Measurements from ENCODE around the gene MICAL2. TPM values are rescaled to one million over a fixed set of nuclear protein-coding genes. Genes with fewer than 3 reads are reported as not detected.

Gene MICAL2
- total RNA-seq, 2 experiments from 2014 or later, result 213 to 220 TPM

GRCh38 chr11:12270215-12270797, 159.9 kb downstream of the MICAL2 start:
- POLR2A ChIA-PET, result no interaction called here
- no peaks in the 10 kb centered on the region for H3K36me3 Mint-ChIP-seq

GRCh38 chr11:12270817-12271216, 160.4 kb downstream of the MICAL2 start:
- no peak overlapping the region for H3K27ac Mint-ChIP-seq
- no peaks in the 10 kb centered on the region for H3K9me3 Mint-ChIP-seq
- intact Hi-C loops (cut with micrococcal nuclease), result no loop called here
- H3K36me3 Mint-ChIP-seq, result no peaks in the 10 kb centered on the region
- H3K4me1 Mint-ChIP-seq (ENCODE audit: low read depth), result no peaks in the 10 kb centered on the region
- no peak for DNase-seq
- CTCF ChIA-PET, result no interaction called here
- POLR2A ChIA-PET, result no interaction called here
- no peak overlapping the region for H3K4me3 Mint-ChIP-seq
- H3K27me3 Mint-ChIP-seq, result no peaks in the 10 kb centered on the region

More at GRCh38 chr11:12270215-12270797, 159.9 kb downstream of the MICAL2 start:
- Mint-ChIP-seq H3K4me3 (no peak overlapping the region), H3K9me3 (no peaks in the 10 kb centered on the region), H3K27me3 (no peaks in the 10 kb centered on the region), H3K4me1 (ENCODE audit: low read depth) (no peaks in the 10 kb centered on the region), H3K27ac (no peak overlapping the region)
- DNase-seq, result no peak
- intact Hi-C loops (cut with micrococcal nuclease), result no loop called here
- CTCF ChIA-PET, result interaction anchor here (1.1 kb wide), 1 partner anchor 11 kb away, joined by 3 read pairs; no protein-coding TSS in a partner anchor

- H3K9me3 Mint-ChIP-seq, result no peaks in the 10 kb centered on the region
- no peak overlapping the region for H3K4me3 Mint-ChIP-seq
- H3K36me3 Mint-ChIP-seq, result no peaks in the 10 kb centered on the region
- H3K4me1 Mint-ChIP-seq (ENCODE audit: low read depth), result no peaks in the 10 kb centered on the region
- ChIA-PET CTCF (no interaction called here), POLR2A (no interaction called here)
- no peak for DNase-seq
- intact Hi-C loops (cut with micrococcal nuclease), result no loop called here
- no peaks in the 10 kb centered on the region for H3K27me3 Mint-ChIP-seq
- H3K27ac Mint-ChIP-seq, result no peak overlapping the region
Measured at GRCh38 chr11:12271241-12271640, 160.9 kb downstream of the MICAL2 start.

GRCh38 chr11:12271826-12272366, 161.5 kb downstream of the MICAL2 start:
- Mint-ChIP-seq H3K4me1 (ENCODE audit: low read depth) (no peaks in the 10 kb centered on the region), H3K4me3 (no peak overlapping the region), H3K27me3 (no peaks in the 10 kb centered on the region), H3K36me3 (no peaks in the 10 kb centered on the region), H3K27ac (no peak overlapping the region), H3K9me3 (no peaks in the 10 kb centered on the region)
- CTCF ChIA-PET, result interaction anchor here (1.3 kb wide), 1 partner anchor 10 kb away, joined by 8 read pairs; no protein-coding TSS in a partner anchor
- intact Hi-C loops (cut with micrococcal nuclease), result no loop called here
- POLR2A ChIA-PET, result no interaction called here
- no peak for DNase-seq

- no peaks in the 10 kb centered on the region for H3K4me1 Mint-ChIP-seq (ENCODE audit: low read depth)
Measured at GRCh38 chr11:12272821-12273617, 162.6 kb downstream of the MICAL2 start.

GRCh38 chr11:12273618-12273995, 163.2 kb downstream of the MICAL2 start:
- intact Hi-C loops (cut with micrococcal nuclease), result no loop called here
- Mint-ChIP-seq H3K4me3 (no peak overlapping the region), H3K9me3 (no peaks in the 10 kb centered on the region), H3K27ac (no peak overlapping the region), H3K36me3 (no peaks in the 10 kb centered on the region), H3K27me3 (no peaks in the 10 kb centered on the region), H3K4me1 (ENCODE audit: low read depth) (no peaks in the 10 kb centered on the region)
- ChIA-PET CTCF (interaction anchor here (1.5 kb wide), 1 partner anchor 16 kb away, joined by 4 read pairs; no protein-coding TSS in a partner anchor), POLR2A (no interaction called here)
- no peak for DNase-seq

More at GRCh38 chr11:12272821-12273617, 162.6 kb downstream of the MICAL2 start:
- intact Hi-C loops (cut with micrococcal nuclease), result no loop called here
- no peak overlapping the region for H3K27ac Mint-ChIP-seq
- no peak for DNase-seq
- H3K9me3 Mint-ChIP-seq, result no peaks in the 10 kb centered on the region
- no peak overlapping the region for H3K4me3 Mint-ChIP-seq
- H3K36me3 Mint-ChIP-seq, result no peaks in the 10 kb centered on the region
- CTCF ChIA-PET, result interaction anchor here (1.3 to 1.5 kb wide), 2 partner anchors 9 to 17 kb away, joined by 4 to 8 read pairs; no protein-coding TSS in a partner anchor
- POLR2A ChIA-PET, result no interaction called here
- no peaks in the 10 kb centered on the region for H3K27me3 Mint-ChIP-seq

GRCh38 chr11:12274056-12274455, 163.7 kb downstream of the MICAL2 start:
- no peaks in the 10 kb centered on the region for H3K27me3 Mint-ChIP-seq
- no peaks in the 10 kb centered on the region for H3K9me3 Mint-ChIP-seq
- H3K27ac Mint-ChIP-seq, result no peak overlapping the region
- no peaks in the 10 kb centered on the region for H3K36me3 Mint-ChIP-seq
- intact Hi-C loops (cut with micrococcal nuclease), result no loop called here
- no peaks in the 10 kb centered on the region for H3K4me1 Mint-ChIP-seq (ENCODE audit: low read depth)
- ChIA-PET POLR2A (no interaction called here), CTCF (interaction anchor here (1.5 kb wide), 1 partner anchor 16 kb away, joined by 4 read pairs; no protein-coding TSS in a partner anchor)
- H3K4me3 Mint-ChIP-seq, result no peak overlapping the region
- no peak for DNase-seq

- H3K27me3 Mint-ChIP-seq, result no peaks in the 10 kb centered on the region
- DNase-seq, result peak; percentile 10
- ChIA-PET CTCF (interaction anchor here (1.5 kb wide), 1 partner anchor 15 kb away, joined by 4 read pairs; no protein-coding TSS in a partner anchor), POLR2A (no interaction called here)
- intact Hi-C loops (cut with micrococcal nuclease), result no loop called here
- H3K9me3 Mint-ChIP-seq, result no peaks in the 10 kb centered on the region
- no peaks in the 10 kb centered on the region for H3K4me1 Mint-ChIP-seq (ENCODE audit: low read depth)
- no peak overlapping the region for H3K27ac Mint-ChIP-seq
- H3K36me3 Mint-ChIP-seq, result no peaks in the 10 kb centered on the region
- no peak overlapping the region for H3K4me3 Mint-ChIP-seq
Measured at GRCh38 chr11:12274558-12275197, 164.3 kb downstream of the MICAL2 start.

- ChIA-PET POLR2A (no interaction called here), CTCF (interaction anchor here (12.0 kb wide), 1 partner anchor 227 kb away, joined by 418 read pairs; no protein-coding TSS in a partner anchor)
- Mint-ChIP-seq H3K4me1 (ENCODE audit: low read depth) (peaks cover 4% of the 10 kb centered on the region), H3K9me3 (no peaks in the 10 kb centered on the region), H3K27ac (no peak overlapping the region), H3K4me3 (no peak overlapping the region), H3K27me3 (no peaks in the 10 kb centered on the region), H3K36me3 (no peaks in the 10 kb centered on the region)
- intact Hi-C loops (cut with micrococcal nuclease), result no loop called here
- peak; percentile 7 for DNase-seq
Measured at GRCh38 chr11:12275818-12276217, 165.4 kb downstream of the MICAL2 start.

GRCh38 chr11:12276356-12276755, 166.0 kb downstream of the MICAL2 start:
- Mint-ChIP-seq H3K4me1 (ENCODE audit: low read depth) (peaks cover 7% of the 10 kb centered on the region), H3K4me3 (no peak overlapping the region), H3K36me3 (no peaks in the 10 kb centered on the region), H3K9me3 (no peaks in the 10 kb centered on the region), H3K27ac (no peak overlapping the region), H3K27me3 (no peaks in the 10 kb centered on the region)
- CTCF ChIA-PET, result interaction anchor here (12.0 kb wide), 1 partner anchor 227 kb away, joined by 418 read pairs; no protein-coding TSS in a partner anchor
- peak; percentile 6 for DNase-seq
- POLR2A ChIA-PET, result no interaction called here
- intact Hi-C loops (cut with micrococcal nuclease), result no loop called here

- intact Hi-C loops (cut with micrococcal nuclease), result no loop called here
- ChIA-PET CTCF (interaction anchor here (1.1 to 12.0 kb wide), 3 partner anchors 12 to 228 kb away, joined by 3 to 418 read pairs (median 9); no protein-coding TSS in a partner anchor), POLR2A (no interaction called here)
- Mint-ChIP-seq H3K27ac (no peak overlapping the region), H3K9me3 (no peaks in the 10 kb centered on the region), H3K4me1 (ENCODE audit: low read depth) (peaks cover 7% of the 10 kb centered on the region), H3K36me3 (no peaks in the 10 kb centered on the region), H3K27me3 (no peaks in the 10 kb centered on the region), H3K4me3 (no peak overlapping the region)
- DNase-seq, result peak; percentile 1
Measured at GRCh38 chr11:12276831-12277475, 166.6 kb downstream of the MICAL2 start.

Measured in activated CD4-positive, alpha-beta memory T cell treated with anti-CD3 and anti-CD28 coated beads for 36 hours (primary cell).